Lower lobe of right lung (tissue), 2 donors: ENCODE results near the gene HERC3. TPM values are rescaled to one million over a fixed set of nuclear protein-coding genes. Genes with fewer than 3 reads are reported as not detected.

Source experiments
- ATAC-seq, 2 donors: fragments of 200-7000 bp; cut with Tn5 transposase; one replicate each; pipeline ENCODE4 v1.9.1; 2020 to 2022; ENCODE audit warnings: mild to moderate bottlenecking in 2 of 2, moderate library complexity in 2 of 2
- DNase-seq: peaks from one replicate; pipeline ENCODE4 v3.0.0-alpha.2; 2020
- H3K27ac ChIP-seq: fragments of 200-600 bp; one replicate; pipeline ENCODE4 v1.8.0; 2022
- H3K27me3 ChIP-seq: fragments of 200-600 bp; one replicate; pipeline ENCODE4 v1.8.0; 2022; ENCODE audit warnings: low read depth
- H3K36me3 ChIP-seq: fragments of 200-600 bp; one replicate; pipeline ENCODE4 v1.8.0; 2022; ENCODE audit warnings: mild to moderate bottlenecking
- H3K4me1 ChIP-seq: fragments of 200-600 bp; one replicate; pipeline ENCODE4 v1.8.0; 2022
- H3K4me3 ChIP-seq: fragments of 200-600 bp; one replicate; pipeline ENCODE4 v1.8.0; 2022; ENCODE audit warnings: mild to moderate bottlenecking
- H3K9me3 ChIP-seq: fragments of 200-600 bp; one replicate; pipeline ENCODE4 v1.8.0; 2022
- CTCF ChIP-seq: fragments of 200-600 bp; IDR thresholded peaks from one replicate; pipeline ENCODE4 v1.8.0; 2022; ENCODE audit warnings: antibody characterized with exemption, mild to moderate bottlenecking
- intact Hi-C: fragments of 100-400 bp; cut with DNase I; formaldehyde crosslinking; loops from one replicate; pipeline ENCODE4 v1.11.0; 2022
- total RNA-seq: library from RNA; stranded (reverse); fragmentation: NEBNext Ultra II Directional; extraction: Animal tissue kit (Norgen Biotek cat#: 25700); gene quantifications from one replicate; pipeline ENCODE4 v1.2.1, GENCODE V29; 2021
- donor health status: DM: no; HTN: yes; CAD: no; lungs with severe emphysema.

HERC3 gene
- total RNA-seq, 1 donor from 2014 or later: 54.1 TPM

DNA sequence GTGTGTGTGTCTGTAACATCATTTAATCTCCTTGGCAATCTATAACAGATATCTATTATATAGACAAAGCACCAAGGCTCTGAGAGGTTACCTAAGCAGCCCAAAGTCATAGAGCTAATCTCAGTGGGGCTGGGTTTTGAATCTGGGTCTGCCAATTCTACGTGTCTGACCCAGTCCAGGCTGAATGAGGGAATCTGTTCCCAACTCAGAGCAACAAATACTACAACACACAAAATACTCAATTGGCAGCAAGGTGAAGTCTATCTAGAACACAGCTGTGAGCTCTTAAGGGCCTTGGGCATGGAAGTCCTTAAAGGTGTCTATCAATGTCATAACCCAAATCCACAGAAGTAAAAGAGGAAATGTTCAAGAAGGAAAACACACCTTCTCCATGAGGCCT, 152.9 kb downstream of the HERC3 start:
- no peak for TF ChIP-seq CTCF
- H3K36me3 ChIP-seq: peaks cover 73% of the 10 kb centered on the region
- no peaks in the 10 kb centered on the region for H3K4me1 ChIP-seq
- no peaks in the 10 kb centered on the region for H3K27me3 ChIP-seq
- ATAC-seq: no peak
- DNase-seq: no peak
- intact Hi-C loops: no loop called here
- no peaks in the 10 kb centered on the region for H3K9me3 ChIP-seq
- H3K27ac ChIP-seq: no peak overlapping the region
- no peak overlapping the region for H3K4me3 ChIP-seq

DNA sequence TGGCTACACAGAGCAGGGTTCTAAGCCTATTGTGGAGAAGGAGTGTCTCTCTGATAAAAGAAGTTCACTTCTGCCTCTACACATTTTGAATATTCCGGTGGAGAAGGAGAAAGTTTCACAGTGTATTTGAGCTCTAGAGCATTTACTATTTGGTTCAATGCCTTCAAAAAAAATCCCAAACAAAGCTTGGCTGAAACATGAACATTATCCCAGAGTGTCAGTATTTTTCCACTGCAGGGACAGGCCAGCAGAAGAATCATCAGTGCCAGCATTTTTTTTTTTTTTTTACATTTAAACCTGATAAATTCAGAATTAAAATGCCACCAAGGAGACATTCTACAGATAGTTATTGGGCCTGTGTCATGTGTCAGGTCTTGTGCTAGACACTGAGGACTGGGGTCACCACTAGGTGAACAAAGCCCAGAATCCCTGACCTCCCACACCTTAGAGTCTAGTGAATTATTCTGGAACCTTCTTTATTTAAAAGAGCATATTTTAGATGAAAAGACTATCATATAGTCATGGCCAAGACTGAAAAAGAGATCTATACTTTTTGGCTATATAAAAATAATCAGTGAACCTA, 153.4 kb downstream of the HERC3 start:
- intact Hi-C loops: no loop called here
- H3K9me3 ChIP-seq: no peaks in the 10 kb centered on the region
- H3K4me1 ChIP-seq: no peaks in the 10 kb centered on the region
- no peaks in the 10 kb centered on the region for H3K27me3 ChIP-seq
- TF ChIP-seq CTCF: no peak
- no peak overlapping the region for H3K27ac ChIP-seq
- ATAC-seq: no peak
- no peak for DNase-seq
- H3K36me3 ChIP-seq: peaks cover 78% of the 10 kb centered on the region
- H3K4me3 ChIP-seq: no peak overlapping the region

DNA sequence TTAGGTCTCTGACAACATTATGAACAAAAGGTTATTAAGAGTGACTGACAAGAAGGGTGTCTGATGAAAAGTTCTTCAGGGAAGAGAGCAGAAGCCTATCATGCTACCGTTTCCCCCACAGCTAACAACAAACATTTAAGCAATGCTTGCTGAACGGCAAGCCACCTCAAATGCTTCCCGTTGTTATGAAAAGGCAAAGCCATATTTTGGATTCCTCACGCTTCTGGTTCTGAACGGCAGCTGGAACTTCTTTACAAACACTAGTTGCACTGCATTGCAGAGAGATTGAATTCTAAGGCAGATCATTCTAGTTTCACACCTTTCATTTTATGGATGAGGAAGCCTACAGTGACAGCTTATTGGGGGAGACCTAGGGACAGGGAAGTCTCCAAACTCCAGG, 153.9 kb downstream of the HERC3 start:
- no peak for DNase-seq
- Histone ChIP-seq H3K27me3 (no peaks in the 10 kb centered on the region), H3K4me1 (no peaks in the 10 kb centered on the region), H3K4me3 (no peak overlapping the region), H3K9me3 (no peaks in the 10 kb centered on the region), H3K27ac (no peak overlapping the region), H3K36me3 (peaks cover 83% of the 10 kb centered on the region)
- intact Hi-C loops: no loop called here
- ATAC-seq: no peak
- no peak for TF ChIP-seq CTCF

DNA sequence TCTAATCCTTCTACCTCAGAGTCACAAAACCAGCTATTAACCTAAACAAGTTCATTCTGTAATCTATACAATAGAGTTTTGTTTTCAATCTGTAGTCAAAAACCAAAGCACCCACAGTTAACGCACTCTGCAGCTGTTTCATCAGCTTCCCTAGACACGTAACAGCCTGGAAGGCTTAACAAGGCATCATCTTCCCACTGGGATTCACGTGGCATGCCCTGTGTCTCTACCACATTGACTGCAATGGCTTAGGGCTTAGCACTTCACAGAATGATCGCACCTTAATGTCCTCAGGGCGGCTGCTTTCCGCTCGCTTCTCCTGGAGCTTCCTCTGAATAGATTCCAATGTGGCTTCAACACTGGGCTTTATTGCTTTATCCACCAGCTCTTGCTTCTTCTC, 155.1 kb downstream of the HERC3 start:
- H3K27me3 ChIP-seq: no peaks in the 10 kb centered on the region
- no peaks in the 10 kb centered on the region for H3K4me1 ChIP-seq
- H3K4me3 ChIP-seq: no peak overlapping the region
- no peak for ATAC-seq
- intact Hi-C loops: no loop called here
- no peak for TF ChIP-seq CTCF
- no peaks in the 10 kb centered on the region for H3K9me3 ChIP-seq
- no peak for DNase-seq
- peaks cover 89% of the 10 kb centered on the region for H3K36me3 ChIP-seq
- H3K27ac ChIP-seq: no peak overlapping the region

GRCh38 chr4:88750369-88750768, 158.1 kb downstream of the HERC3 start:
- DNase-seq (no peak), ATAC-seq (no peak)
- Histone ChIP-seq H3K27ac (no peak overlapping the region), H3K27me3 (no peaks in the 10 kb centered on the region), H3K9me3 (no peaks in the 10 kb centered on the region), H3K4me1 (no peaks in the 10 kb centered on the region), H3K4me3 (no peak overlapping the region), H3K36me3 (peaks cover 72% of the 10 kb centered on the region)
- no peak for TF ChIP-seq CTCF
- intact Hi-C loops: no loop called here
